ENCODE results near the gene TMEM266.

- TF ChIP-seq CTCF (conservative IDR thresholded peaks at IDR 0.05; ENCODE audit: low read depth, low read length) (peak; percentile 89), EZH2 (IDR thresholded peaks at IDR 0.05; ENCODE audit: low read length, unreplicated experiment) (no peak), EZH2phosphoT487 (IDR thresholded peaks at IDR 0.05; ENCODE audit: borderline replicate concordance, low read length) (no peak)
Observed at GRCh38 chr15:76139368-76140073, 79.7 kb downstream of the TMEM266 start.
